ENCODE results near the gene ZNF550.
A peak's percentile ranks its signal among the peaks of the same experiment; 100 is the strongest.
"Not testable (repeated sequence)": the region's sequence is repeated elsewhere in the genome, so short reads cannot be mapped to it uniquely, and the experiment has no call there.

The ZNF550 gene

GRCh38 chr19:57546513-57546912, 13.2 kb downstream of the ZNF550 start:
- DNase-seq (ENCODE audit: low spot score): no peak
- CTCF ChIA-PET: no interaction called here
- no peak overlapping the region for H3K27ac ChIP-seq
- no peak for TF ChIP-seq CTCF (conservative IDR thresholded peaks at IDR 0.05; ENCODE audit: low read depth)
- POLR2A ChIA-PET (ENCODE audit: low non-redundant PET): no interaction called here

GRCh38 chr19:57537953-57538547, 21.6 kb downstream of the ZNF550 start:
- no peak for TF ChIP-seq CTCF (conservative IDR thresholded peaks at IDR 0.05; ENCODE audit: low read depth)
- ChIA-PET POLR2A (ENCODE audit: low non-redundant PET) (no interaction called here), CTCF (no interaction called here)
- DNase-seq (ENCODE audit: low spot score): no peak
- no peak overlapping the region for H3K27ac ChIP-seq

- ChIA-PET POLR2A (ENCODE audit: low non-redundant PET) (no interaction called here), CTCF (no interaction called here)
- peak; percentile 96 for DNase-seq (ENCODE audit: low spot score)
- no peak for TF ChIP-seq CTCF (conservative IDR thresholded peaks at IDR 0.05; ENCODE audit: low read depth)
- peak within 1 kb of the TSS; percentile 81 for H3K27ac ChIP-seq
Observed at GRCh38 chr19:57527136-57527881, 32.4 kb downstream of the ZNF550 start, which contains the start of gene ZNF549. Gene ZNF549 (plus strand): TSS chr19:57527356. CDS start chr19:57527574, 218 bp downstream.

- POLR2A ChIA-PET (ENCODE audit: low non-redundant PET): not testable (repeated sequence)
Observed at GRCh38 chr19:57518021-57518420, 41.6 kb downstream of the ZNF550 start.

GRCh38 chr19:57515255-57515654, 44.4 kb downstream of the ZNF550 start:
- no peak overlapping the region for H3K27ac ChIP-seq
- no peak for TF ChIP-seq CTCF (conservative IDR thresholded peaks at IDR 0.05; ENCODE audit: low read depth)
- DNase-seq (ENCODE audit: low spot score): no peak
- ChIA-PET POLR2A (ENCODE audit: low non-redundant PET) (no interaction called here), CTCF (no interaction called here)

More at GRCh38 chr19:57518021-57518420, 41.6 kb downstream of the ZNF550 start:
- H3K27ac ChIP-seq; DNase-seq (ENCODE audit: low spot score); CTCF ChIA-PET: not testable (repeated sequence)

GRCh38 chr19:57512845-57513244, 46.8 kb downstream of the ZNF550 start:
- no peak overlapping the region for H3K27ac ChIP-seq
- no peak for TF ChIP-seq CTCF (conservative IDR thresholded peaks at IDR 0.05; ENCODE audit: low read depth)
- ChIA-PET CTCF (no interaction called here), POLR2A (ENCODE audit: low non-redundant PET) (no interaction called here)
- DNase-seq (ENCODE audit: low spot score): no peak

GRCh38 chr19:57511484-57511883, 48.2 kb downstream of the ZNF550 start:
- no peak for DNase-seq (ENCODE audit: low spot score)
- ChIA-PET CTCF (interaction anchor here (0.6 kb wide), 1 partner anchor 734 kb away, joined by 4 read pairs; no protein-coding TSS in a partner anchor), POLR2A (ENCODE audit: low non-redundant PET) (no interaction called here)
- TF ChIP-seq CTCF (conservative IDR thresholded peaks at IDR 0.05; ENCODE audit: low read depth): no peak
- no peak overlapping the region for H3K27ac ChIP-seq
